ACC112 (cell line): ENCODE results near the gene PACSIN1.
"Not testable (repeated sequence)": the region's sequence is repeated elsewhere in the genome, so short reads cannot be mapped to it uniquely, and the experiment has no call there.

Source experiments
- H2AFZ ChIP-seq: fragments of 200-600 bp; sonication (generic); one replicate; pipeline ENCODE4 v1.6.0; 2017; ENCODE audit warnings: antibody characterized with exemption, low read length; ENCODE audit not compliant: unreplicated experiment
- H3K27ac ChIP-seq: fragments of 200-600 bp; sonication (generic); 2 replicates; pipeline ENCODE4 v1.5.1; 2014; ENCODE audit warnings: low read depth, mild to moderate bottlenecking, antibody characterized with exemption, low read length, moderate library complexity
- H3K27me3 ChIP-seq: fragments of 200-600 bp; sonication (generic); 2 replicates; pipeline ENCODE4 v1.6.1; 2014; ENCODE audit warnings: mild to moderate bottlenecking, antibody characterized with exemption, low read length, moderate library complexity, mixed read lengths; ENCODE audit not compliant: insufficient read depth
- H3K36me3 ChIP-seq: fragments of 200-600 bp; sonication (generic); 2 replicates; pipeline ENCODE4 v1.6.1; 2016; ENCODE audit warnings: mild to moderate bottlenecking, antibody characterized with exemption, low read length, moderate library complexity, mixed read lengths; ENCODE audit not compliant: insufficient read depth
- H3K4me1 ChIP-seq: fragments of 200-600 bp; sonication (generic); one replicate; pipeline ENCODE4 v1.6.1; 2016; ENCODE audit warnings: low read length, mixed read lengths; ENCODE audit not compliant: insufficient read depth, unreplicated experiment, control insufficient read depth
- H3K4me3 ChIP-seq: fragments of 200-600 bp; sonication (generic); 2 replicates; pipeline ENCODE4 v1.5.1; 2014; ENCODE audit warnings: mild to moderate bottlenecking, low read depth, low read length
- H3K79me2 ChIP-seq: fragments of 200-600 bp; sonication (generic); one replicate; pipeline ENCODE4 v1.6.0; 2016; ENCODE audit warnings: low read length; ENCODE audit not compliant: control insufficient read depth, unreplicated experiment, insufficient read depth

Gene PACSIN1

GRCh38 chr6:34473967-34474366 lies 8.1 kb downstream of the PACSIN1 start:
- no peaks in the 10 kb centered on the region for H3K36me3 ChIP-seq
- H2AFZ ChIP-seq: no peak overlapping the region
- H3K79me2 ChIP-seq: no peaks in the 10 kb centered on the region
- H3K27me3 ChIP-seq: no peaks in the 10 kb centered on the region
- no peak overlapping the region for H3K27ac ChIP-seq
- no peak overlapping the region for H3K4me3 ChIP-seq
- no peaks in the 10 kb centered on the region for H3K4me1 ChIP-seq

- Histone ChIP-seq H3K4me3 (no peak overlapping the region), H3K27ac (no peak overlapping the region), H3K79me2 (no peaks in the 10 kb centered on the region), H3K36me3 (no peaks in the 10 kb centered on the region), H3K27me3 (no peaks in the 10 kb centered on the region), H3K4me1 (no peaks in the 10 kb centered on the region), H2AFZ (no peak overlapping the region)
Observed at GRCh38 chr6:34474754-34475153, 8.9 kb downstream of the PACSIN1 start.

GRCh38 chr6:34475238-34475682 lies 9.4 kb downstream of the PACSIN1 start:
- Histone ChIP-seq H3K4me1 (no peaks in the 10 kb centered on the region), H2AFZ (no peak overlapping the region), H3K27ac (no peak overlapping the region), H3K79me2 (no peaks in the 10 kb centered on the region), H3K36me3 (no peaks in the 10 kb centered on the region), H3K4me3 (no peak overlapping the region), H3K27me3 (no peaks in the 10 kb centered on the region)

DNA sequence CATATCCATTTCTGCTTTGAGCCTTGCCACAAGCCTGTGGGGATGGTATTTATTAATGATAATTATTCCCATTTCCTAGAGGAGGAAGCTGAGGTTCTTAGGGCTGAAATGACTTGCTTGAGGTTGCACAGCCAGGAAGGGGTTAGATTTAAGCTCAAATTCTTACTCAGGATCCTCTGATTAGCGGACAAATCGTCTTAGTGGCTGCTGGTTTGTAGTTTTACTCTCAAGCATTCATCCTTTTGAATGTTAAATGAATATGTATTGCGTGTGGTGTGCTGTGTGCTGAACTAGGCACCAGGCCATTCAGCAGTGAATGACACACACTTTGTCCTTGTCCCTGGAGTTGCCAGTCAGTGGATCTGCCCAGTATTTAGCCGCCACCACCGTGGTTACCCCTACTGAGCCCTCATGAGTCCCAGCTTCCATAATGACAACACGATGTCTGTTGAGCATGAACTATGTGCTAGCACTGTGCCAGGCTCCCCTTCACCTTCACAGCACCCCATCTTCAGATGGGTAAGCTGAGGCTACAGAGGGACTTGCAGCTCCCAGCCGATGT lies 10.0 kb downstream of the PACSIN1 start:
- H3K36me3 ChIP-seq: no peaks in the 10 kb centered on the region
- no peak overlapping the region for H3K4me3 ChIP-seq
- no peak overlapping the region for H2AFZ ChIP-seq
- H3K79me2 ChIP-seq: no peaks in the 10 kb centered on the region
- no peaks in the 10 kb centered on the region for H3K27me3 ChIP-seq
- H3K27ac ChIP-seq: no peak overlapping the region
- H3K4me1 ChIP-seq: no peaks in the 10 kb centered on the region

DNA sequence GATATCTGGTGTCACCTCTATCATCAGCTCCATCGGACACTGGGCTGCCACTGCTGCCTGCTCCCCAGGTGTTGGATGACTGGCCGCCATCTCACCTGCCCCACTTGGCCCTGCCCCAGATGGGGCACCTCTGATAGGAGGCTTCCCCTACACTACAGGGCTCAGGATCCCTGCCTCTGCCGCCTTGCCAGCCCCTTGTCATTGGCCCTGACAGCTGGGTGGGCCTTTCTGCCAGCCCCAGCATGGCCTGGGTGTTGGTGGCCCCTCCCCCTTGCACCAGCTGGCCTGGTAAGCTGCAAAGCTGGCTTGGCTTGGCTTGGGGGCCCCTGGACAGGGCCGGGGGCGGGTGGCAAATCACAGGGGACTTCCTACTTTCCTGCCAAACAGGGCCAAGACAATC lies 10.6 kb downstream of the PACSIN1 start:
- Histone ChIP-seq H2AFZ (no peak overlapping the region), H3K79me2 (no peaks in the 10 kb centered on the region), H3K36me3 (no peaks in the 10 kb centered on the region), H3K4me1 (no peaks in the 10 kb centered on the region), H3K27me3 (no peaks in the 10 kb centered on the region), H3K4me3 (no peak overlapping the region), H3K27ac (no peak overlapping the region)

DNA sequence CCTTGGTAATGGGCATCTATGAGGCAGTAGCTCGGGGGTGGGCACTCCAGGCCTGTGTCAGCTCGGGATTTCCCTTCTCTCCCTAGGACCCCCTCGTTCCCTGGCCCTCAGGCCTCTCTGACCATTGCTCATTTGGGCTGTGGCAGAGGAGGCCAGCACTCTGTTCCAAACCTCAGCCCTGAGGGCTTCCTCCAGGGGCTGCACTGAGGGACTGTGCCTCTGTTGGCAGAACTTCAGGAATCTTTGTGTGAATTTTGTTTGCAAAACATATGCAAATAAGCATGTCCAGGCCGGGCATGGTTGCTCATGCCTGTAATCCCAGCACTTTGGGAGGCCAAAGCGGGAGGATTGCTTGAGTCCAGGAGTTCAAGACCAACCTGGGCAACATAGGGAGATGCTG lies 11.0 kb downstream of the PACSIN1 start:
- no peaks in the 10 kb centered on the region for H3K27me3 ChIP-seq
- no peak overlapping the region for H3K4me3 ChIP-seq
- H3K27ac ChIP-seq: no peak overlapping the region
- no peaks in the 10 kb centered on the region for H3K36me3 ChIP-seq
- no peaks in the 10 kb centered on the region for H3K4me1 ChIP-seq
- no peaks in the 10 kb centered on the region for H3K79me2 ChIP-seq
- no peak overlapping the region for H2AFZ ChIP-seq

DNA sequence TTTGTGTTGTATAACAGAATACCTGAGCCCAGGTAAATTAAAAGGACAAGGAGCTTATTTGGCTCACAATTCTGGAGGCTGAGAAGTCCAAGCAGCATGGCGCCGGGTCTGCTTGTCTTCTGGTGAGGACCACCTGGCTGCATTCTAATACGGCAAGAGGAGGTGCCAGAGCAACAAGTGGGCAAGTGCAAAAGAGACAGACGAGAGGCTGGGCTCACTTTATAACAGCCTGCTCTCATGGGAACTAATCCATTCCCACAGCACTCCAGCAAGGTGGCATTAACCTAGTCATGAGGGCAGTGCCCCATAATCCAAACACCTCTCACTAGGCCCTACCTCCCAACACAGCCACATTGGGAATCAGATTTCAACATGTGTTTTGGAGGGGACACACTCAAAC lies 12.9 kb downstream of the PACSIN1 start:
- Histone ChIP-seq H3K79me2 (no peaks in the 10 kb centered on the region), H2AFZ (no peak overlapping the region), H3K27ac (no peak overlapping the region), H3K4me3 (no peak overlapping the region), H3K36me3 (no peaks in the 10 kb centered on the region), H3K27me3 (no peaks in the 10 kb centered on the region), H3K4me1 (no peaks in the 10 kb centered on the region)

- H2AFZ ChIP-seq, H3K27me3 ChIP-seq, H3K36me3 ChIP-seq, H3K79me2 ChIP-seq, H3K27ac ChIP-seq, H3K4me3 ChIP-seq, H3K4me1 ChIP-seq: not testable (repeated sequence)
Observed at GRCh38 chr6:34483781-34484180, 17.9 kb downstream of the PACSIN1 start.

DNA sequence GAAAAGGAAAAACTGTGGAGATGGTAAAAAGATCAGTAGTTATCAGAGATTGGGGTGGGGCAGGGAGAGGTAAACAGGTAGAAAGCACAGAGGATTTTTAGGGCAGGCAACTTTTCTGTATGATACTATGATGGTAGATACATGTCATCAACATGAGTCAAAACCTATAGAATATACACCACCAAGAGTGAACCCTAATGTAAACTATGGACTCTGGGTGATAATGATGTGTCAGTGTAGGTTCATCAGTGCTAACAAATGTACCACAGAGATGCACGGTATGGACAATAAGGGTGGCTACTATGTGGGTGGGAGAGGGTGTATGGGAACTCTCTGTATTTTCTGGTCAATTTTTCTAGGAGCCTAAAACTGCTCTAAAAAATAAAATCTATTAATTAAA lies 18.5 kb downstream of the PACSIN1 start:
- Histone ChIP-seq H3K27me3 (no peaks in the 10 kb centered on the region), H3K4me1 (no peaks in the 10 kb centered on the region), H2AFZ (no peak overlapping the region), H3K27ac (no peak overlapping the region), H3K4me3 (no peak overlapping the region), H3K36me3 (no peaks in the 10 kb centered on the region), H3K79me2 (no peaks in the 10 kb centered on the region)

- H3K4me1 ChIP-seq: no peaks in the 10 kb centered on the region
- H2AFZ ChIP-seq: no peak overlapping the region
- H3K79me2 ChIP-seq: no peaks in the 10 kb centered on the region
- H3K36me3 ChIP-seq: no peaks in the 10 kb centered on the region
- no peak overlapping the region for H3K4me3 ChIP-seq
- no peak overlapping the region for H3K27ac ChIP-seq
- H3K27me3 ChIP-seq: no peaks in the 10 kb centered on the region
Observed at GRCh38 chr6:34484899-34485298, 19.0 kb downstream of the PACSIN1 start.

GRCh38 chr6:34485321-34486060 lies 19.6 kb downstream of the PACSIN1 start:
- Histone ChIP-seq H3K4me3 (no peak overlapping the region), H2AFZ (no peak overlapping the region), H3K27ac (no peak overlapping the region), H3K27me3 (no peaks in the 10 kb centered on the region), H3K4me1 (no peaks in the 10 kb centered on the region), H3K36me3 (no peaks in the 10 kb centered on the region), H3K79me2 (no peaks in the 10 kb centered on the region)
